H4 (cell line): ENCODE data around the gene VANGL2. TPM values are rescaled to one million over a fixed set of nuclear protein-coding genes. Genes with fewer than 3 reads are reported as not detected.

Experiments used
- DNase-seq: peaks from one replicate; pipeline ENCODE4 v3.0.0-alpha.2; 2015; ENCODE audit warnings: low spot score
- total RNA-seq: library from RNA; depleted of rRNA; stranded (reverse); fragments of >200 nt; shearing (Covaris generic); gene quantifications from 2 replicates; pipeline ENCODE4 v1.2.3, GENCODE V29; 2014

VANGL2 gene
- total RNA-seq, 1 experiment from 2014 or later: 1.2 TPM

DNA sequence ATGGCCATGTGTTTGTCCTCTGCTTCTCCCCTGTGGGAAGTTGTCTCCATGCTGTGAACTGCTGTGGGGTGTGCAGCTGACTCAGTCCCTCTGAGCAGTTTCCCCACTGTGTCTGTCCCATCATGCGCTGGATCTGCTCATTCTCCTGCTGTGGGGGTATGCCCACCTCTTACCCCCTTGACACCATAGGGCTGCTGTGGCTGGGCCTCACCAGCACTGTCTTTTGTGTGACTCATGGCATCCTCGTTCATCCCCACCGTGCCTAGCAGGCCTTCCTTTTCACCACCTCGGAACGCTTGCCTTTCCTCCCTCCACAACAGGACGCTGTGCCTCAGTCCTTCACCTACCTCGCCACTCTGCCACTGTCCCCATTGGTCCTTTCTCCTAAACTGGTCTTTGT is 27.3 kb downstream of the VANGL2 start:
- no peak for DNase-seq

- DNase-seq: no peak
These were observed 27.7 kb downstream of the VANGL2 start for GRCh38 chr1:160428053-160428452.

GRCh38 chr1:160428655-160429054 is 28.3 kb downstream of the VANGL2 start:
- DNase-seq: peak; percentile 71

- no peak for DNase-seq
These were observed 28.8 kb downstream of the VANGL2 start for GRCh38 chr1:160429125-160429561.

DNA sequence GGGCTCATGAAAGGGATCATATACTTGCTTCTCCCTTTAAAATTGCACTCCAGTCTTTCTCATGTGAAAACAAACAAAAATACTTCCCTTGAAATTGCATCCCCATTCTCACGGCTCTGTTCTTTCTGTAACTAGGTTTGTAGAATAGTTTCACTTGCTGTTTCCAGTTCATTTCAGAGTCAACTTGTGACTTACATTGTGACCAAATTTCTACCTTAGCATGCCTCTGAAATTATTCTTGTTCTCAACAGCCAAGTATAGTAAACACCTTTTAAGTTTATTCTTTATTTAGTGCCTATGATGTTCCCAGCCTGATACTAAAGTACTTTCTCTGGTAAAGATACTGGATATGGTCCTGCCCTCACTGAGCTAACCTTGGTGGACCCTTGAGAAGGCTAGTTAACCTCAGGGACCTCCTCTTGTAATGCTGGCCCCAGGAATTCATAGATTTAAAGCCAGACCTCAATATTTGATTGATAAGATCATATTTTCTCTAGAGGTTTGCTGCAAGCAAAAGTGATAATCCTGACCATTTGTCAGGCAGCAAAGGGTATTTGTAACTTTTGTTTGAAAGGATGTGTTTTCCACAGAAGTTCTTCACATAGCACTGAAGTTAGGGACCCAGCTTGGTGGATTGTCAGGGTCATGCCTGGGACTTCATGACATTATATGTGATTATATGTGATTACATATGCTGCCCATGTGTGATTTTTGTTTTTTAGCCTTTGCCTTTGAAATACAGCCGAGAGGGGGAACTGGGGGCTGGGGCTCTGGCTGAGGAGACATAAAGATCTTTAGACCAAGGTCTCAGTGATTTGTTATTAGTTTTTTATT is 29.6 kb downstream of the VANGL2 start:
- DNase-seq: no peak

DNA sequence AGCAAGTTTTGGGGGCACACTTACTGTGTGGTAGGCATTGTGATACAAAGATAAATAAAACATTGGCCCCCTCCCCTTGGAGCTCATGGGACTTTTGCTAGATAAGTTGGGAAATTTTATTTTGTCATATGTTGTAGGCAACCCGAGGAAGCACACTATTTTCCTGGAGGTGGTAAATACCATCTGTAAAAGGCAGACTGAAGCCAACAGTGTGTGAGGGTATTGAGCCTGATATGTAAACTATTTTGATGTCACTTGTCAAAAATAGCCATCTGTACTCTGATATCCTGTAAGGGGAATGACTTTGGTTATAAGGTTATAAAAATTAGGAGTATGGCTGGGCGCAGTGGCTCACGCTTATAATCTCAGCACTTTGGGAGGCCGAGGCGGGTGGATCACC is 30.6 kb downstream of the VANGL2 start:
- no peak for DNase-seq

- DNase-seq: no peak
These were observed 31.2 kb downstream of the VANGL2 start for GRCh38 chr1:160431571-160431970.

GRCh38 chr1:160432371-160432786 is 32.0 kb downstream of the VANGL2 start:
- DNase-seq: no peak

DNA sequence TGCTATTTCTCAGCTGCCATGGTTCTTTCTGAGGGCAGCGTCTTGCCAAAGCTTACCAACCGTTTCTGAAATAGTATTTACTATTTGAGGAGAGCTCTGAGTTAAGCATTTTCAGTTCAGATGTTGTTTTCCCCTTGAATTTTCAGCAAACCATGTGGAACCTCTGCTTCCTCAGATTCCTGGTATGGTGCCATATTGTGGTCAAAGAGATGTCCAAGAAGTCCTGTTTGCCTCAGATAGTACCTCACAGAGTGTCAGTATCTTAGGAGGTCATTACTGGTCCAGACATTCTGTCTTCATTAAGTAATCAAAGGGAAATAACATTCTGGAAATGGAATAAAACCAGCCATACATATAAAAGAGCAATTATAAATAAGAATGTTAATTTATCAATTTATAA is 36.6 kb downstream of the VANGL2 start:
- DNase-seq: no peak

- DNase-seq: peak; percentile 37
These were observed 37.3 kb downstream of the VANGL2 start for GRCh38 chr1:160437432-160438316.

- DNase-seq: no peak
These were observed 38.1 kb downstream of the VANGL2 start for GRCh38 chr1:160438317-160438918.

GRCh38 chr1:160438935-160439334 is 38.6 kb downstream of the VANGL2 start:
- no peak for DNase-seq

DNA sequence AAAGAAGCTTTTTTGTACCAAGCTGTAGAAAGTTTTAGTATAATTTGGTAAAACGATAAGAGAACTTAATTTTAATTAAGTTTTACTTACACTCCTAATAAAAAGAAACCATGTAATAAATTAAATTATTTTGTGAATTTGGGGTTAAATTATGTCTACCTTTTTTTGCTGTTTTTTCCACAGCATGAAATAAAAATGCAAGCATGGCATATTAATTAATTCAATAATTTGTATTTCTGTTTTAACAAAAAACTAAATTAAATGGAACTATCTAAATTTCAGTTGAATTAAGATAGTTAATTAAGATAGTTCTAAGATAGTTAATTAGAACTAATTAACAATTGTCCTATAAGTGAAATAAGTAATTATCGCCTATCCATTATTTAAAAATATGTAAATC is 39.4 kb downstream of the VANGL2 start:
- no peak for DNase-seq

GRCh38 chr1:160446945-160447600 is 46.7 kb downstream of the VANGL2 start:
- no peak for DNase-seq

DNA sequence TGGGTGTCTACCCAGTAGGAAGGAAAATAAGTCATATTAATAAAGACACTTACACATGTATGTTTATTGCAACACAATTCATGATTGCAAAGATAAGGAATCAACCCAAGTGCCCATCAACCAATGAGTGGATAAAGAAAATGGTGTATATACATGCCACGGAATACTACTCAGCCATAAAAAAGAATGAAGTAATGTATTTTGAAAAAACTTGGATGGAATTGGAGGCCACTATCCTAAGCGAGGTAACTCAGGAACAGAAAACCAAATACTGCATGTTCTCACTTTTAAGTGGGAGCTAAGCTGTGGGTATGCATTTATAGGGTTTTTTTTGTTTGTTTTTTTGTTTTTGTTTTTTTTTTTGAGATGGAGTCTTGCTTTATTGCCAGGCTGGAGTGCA is 49.1 kb downstream of the VANGL2 start:
- DNase-seq: no peak

DNA sequence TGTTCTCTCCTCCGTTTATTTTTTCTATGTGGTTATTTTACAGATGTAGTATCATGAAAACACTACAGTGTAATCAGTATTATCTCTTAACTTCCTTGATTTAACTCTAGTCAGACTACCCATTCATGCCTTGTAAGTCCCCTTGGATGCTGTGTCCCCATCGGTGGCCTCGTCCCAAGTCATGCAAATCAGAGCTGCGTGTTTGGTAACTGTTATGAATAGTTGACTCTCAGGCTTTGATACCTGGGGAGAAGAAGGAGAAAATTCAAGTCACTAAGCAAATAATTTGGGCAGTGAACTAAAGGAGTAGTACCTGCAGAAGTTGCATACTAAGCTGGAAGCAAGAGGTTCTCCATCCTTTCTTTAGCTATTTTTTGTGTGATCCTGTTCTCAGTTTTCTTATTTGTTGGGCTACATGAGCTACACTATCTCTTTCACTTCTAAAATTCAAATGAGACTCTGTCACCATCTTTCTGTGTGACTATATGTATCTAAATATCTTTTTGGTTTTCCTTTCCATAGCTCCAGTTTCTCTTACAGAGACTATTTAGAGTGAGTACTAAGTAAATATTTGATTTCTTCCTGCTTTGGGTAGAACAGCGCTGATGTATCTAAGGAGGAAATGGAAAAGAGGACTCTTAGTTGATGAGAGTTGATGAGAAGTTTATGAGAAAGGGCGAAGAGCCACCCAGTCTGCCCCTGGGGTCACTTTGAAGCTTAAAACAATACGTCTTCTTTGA is 50.9 kb downstream of the VANGL2 start:
- DNase-seq: no peak

- DNase-seq: no peak
These were observed 51.5 kb downstream of the VANGL2 start for GRCh38 chr1:160451859-160452232.

DNA sequence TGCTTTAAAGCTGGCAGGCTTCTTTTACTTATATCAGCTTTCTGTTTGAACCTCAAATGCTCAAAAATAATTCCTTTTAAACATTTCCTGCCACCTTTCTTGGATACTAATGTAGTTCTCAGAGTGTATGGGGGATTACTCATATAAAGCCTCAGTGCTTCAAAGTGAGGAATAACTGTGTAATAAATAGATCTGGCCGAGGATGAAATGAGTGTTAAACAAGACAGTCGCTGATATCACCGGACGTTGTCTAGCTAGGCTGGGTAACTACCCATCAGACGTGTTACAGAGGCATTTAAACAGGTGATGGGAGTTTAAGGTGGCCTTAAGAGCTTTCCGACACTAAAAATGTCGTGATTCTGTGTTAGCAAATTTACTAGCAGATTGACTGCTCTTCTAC is 53.1 kb downstream of the VANGL2 start:
- DNase-seq: no peak

- no peak for DNase-seq
These were observed 54.2 kb downstream of the VANGL2 start for GRCh38 chr1:160454371-160455152.

GRCh38 chr1:160455153-160455517 is 54.8 kb downstream of the VANGL2 start:
- no peak for DNase-seq
